ENCODE results near the gene PPP4C. TPM values are rescaled to one million over a fixed set of nuclear protein-coding genes. Genes with fewer than 3 reads are reported as not detected.
"Not testable (repeated sequence)": the region's sequence is repeated elsewhere in the genome, so short reads cannot be mapped to it uniquely, and the experiment has no call there.

PPP4C gene
- total RNA-seq, 1 experiment from 2014 or later, result 226 TPM

GRCh38 chr16:30122604-30123160 is 46.9 kb downstream of the PPP4C start:
- DNase-seq (ENCODE audit: low spot score), result no peak

GRCh38 chr16:30124985-30125379 is 49.2 kb downstream of the PPP4C start:
- no peak for DNase-seq (ENCODE audit: low spot score)

DNA sequence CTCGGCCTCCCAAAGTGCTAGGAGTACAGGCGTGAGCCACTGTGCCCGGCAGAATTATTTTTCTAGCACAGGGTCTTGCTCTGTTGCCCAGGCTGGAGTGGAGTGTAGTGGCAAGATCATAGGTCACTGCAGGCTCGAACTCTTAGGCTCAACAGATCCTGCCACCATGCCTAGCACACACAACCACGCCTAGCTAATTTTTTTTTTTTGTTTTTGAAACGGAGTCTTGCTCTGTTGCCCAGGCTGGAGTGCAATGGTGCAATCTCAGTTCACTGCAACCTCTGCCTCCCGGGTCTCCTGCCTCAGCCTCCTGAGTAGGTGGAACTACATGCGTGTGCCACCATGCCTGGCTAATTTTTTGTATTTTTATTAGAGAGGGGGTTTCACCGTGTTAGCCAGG is 49.9 kb downstream of the PPP4C start:
- DNase-seq (ENCODE audit: low spot score), result not testable (repeated sequence)

DNA sequence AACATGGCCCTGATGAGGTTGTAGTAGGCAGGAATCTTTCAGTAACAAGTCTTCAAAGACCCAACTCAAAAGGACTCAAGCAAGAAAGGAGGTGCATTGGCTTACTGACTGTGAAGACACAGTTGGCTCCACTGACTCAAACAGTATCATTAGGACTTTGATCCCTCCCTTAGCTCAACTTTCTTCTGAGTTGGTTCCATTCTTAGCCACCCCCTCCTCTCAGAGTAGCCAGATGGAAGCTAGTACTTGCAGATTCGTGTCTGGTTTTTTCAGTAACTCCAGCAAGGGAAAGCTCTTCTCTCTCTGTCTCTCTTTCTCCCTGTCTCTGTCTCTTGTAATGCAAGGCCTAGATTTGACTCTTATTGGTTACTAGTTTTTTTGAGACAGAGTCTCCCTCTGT is 52.2 kb downstream of the PPP4C start:
- DNase-seq (ENCODE audit: low spot score), result no peak

DNA sequence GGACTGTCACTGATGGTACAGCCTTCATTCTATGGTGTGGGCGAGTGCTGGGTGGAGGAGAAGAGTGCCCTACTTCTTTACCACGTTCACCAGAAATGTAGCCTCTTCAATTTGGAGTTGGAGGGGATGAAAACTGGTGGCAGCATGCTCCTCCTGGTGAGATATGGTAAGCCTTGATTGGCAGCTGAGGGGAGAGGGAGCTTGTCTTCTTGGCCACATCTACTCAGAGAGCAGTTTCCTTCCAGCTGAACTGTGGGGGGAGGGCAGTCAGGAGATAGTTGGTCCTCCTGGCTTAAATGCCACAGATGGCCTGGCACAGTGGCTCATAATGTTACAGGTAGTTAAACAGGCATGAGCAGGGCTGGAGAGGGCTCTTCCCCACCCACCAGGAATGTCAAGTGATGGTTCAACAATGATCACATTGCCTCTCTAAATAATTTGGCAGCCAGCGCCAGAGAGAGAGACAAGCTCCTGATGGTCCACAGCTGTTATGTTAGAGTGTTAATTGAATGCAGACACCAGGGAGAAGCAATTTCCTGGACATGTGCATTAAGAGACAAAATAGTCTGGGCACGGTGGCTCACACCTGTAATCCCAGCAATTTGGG is 56.2 kb downstream of the PPP4C start:
- DNase-seq (ENCODE audit: low spot score), result no peak

GRCh38 chr16:30132591-30132990 is 56.8 kb downstream of the PPP4C start:
- no peak for DNase-seq (ENCODE audit: low spot score)

Other genes with a start within 250 kb of the PPP4C start
- gene CDIPT, start 212.8 kb upstream of the PPP4C start, total RNA-seq (2014; rRNA removed; shearing (Covaris generic)), result 90.0 and 91.7 TPM in 2 replicates
- gene SEZ6L2, start 176.4 kb upstream of the PPP4C start, total RNA-seq (2014; rRNA removed; shearing (Covaris generic)), result 12.3 and 17.8 TPM in 2 replicates
- gene ASPHD1, start 175.5 kb upstream of the PPP4C start, total RNA-seq (2014; rRNA removed; shearing (Covaris generic)), result 19.5 and 24.0 TPM in 2 replicates
- 20.4 and 25.9 TPM in 2 replicates for gene KCTD13, start 149.8 kb upstream of the PPP4C start, total RNA-seq (2014; rRNA removed; shearing (Covaris generic))
- 103 and 110 TPM in 2 replicates for gene TMEM219, start 113.9 kb upstream of the PPP4C start, total RNA-seq (2014; rRNA removed; shearing (Covaris generic))
- 56.5 and 56.8 TPM in 2 replicates for gene TAOK2, start 102.1 kb upstream of the PPP4C start, total RNA-seq (2014; rRNA removed; shearing (Covaris generic))
- 21.1 and 23.2 TPM in 2 replicates for gene HIRIP3, start 80.4 kb upstream of the PPP4C start, total RNA-seq (2014; rRNA removed; shearing (Covaris generic))
- gene INO80E, start 79.8 kb upstream of the PPP4C start, total RNA-seq (2014; rRNA removed; shearing (Covaris generic)), result 72.2 and 79.2 TPM in 2 replicates
- gene DOC2A, start 65.0 kb upstream of the PPP4C start, total RNA-seq (2014; rRNA removed; shearing (Covaris generic)), result 0.89 TPM in 1 of 2 replicates, not detected in the other
- gene C16orf92, start 52.8 kb upstream of the PPP4C start, total RNA-seq (2014; rRNA removed; shearing (Covaris generic)), result not detected in 2 replicates
- gene TLCD3B, start 44.7 kb upstream of the PPP4C start, total RNA-seq (2014; rRNA removed; shearing (Covaris generic)), result 0.79 TPM in 1 of 2 replicates, not detected in the other
- 1,983 and 2,051 TPM in 2 replicates for gene ALDOA, start 10.2 kb upstream of the PPP4C start, total RNA-seq (2014; rRNA removed; shearing (Covaris generic))
- gene TBX6, start 15.9 kb downstream of the PPP4C start, total RNA-seq (2014; rRNA removed; shearing (Covaris generic)), result 2.5 and 3.5 TPM in 2 replicates
- 14.3 and 16.2 TPM in 2 replicates for gene YPEL3, start 20.2 kb downstream of the PPP4C start, total RNA-seq (2014; rRNA removed; shearing (Covaris generic))
- 1.2 and 1.5 TPM in 2 replicates for gene GDPD3, start 37.5 kb downstream of the PPP4C start, total RNA-seq (2014; rRNA removed; shearing (Covaris generic))
- 34.5 and 39.2 TPM in 2 replicates for gene MAPK3, start 47.2 kb downstream of the PPP4C start, total RNA-seq (2014; rRNA removed; shearing (Covaris generic))
- gene CORO1A, start 107.6 kb downstream of the PPP4C start, total RNA-seq (2014; rRNA removed; shearing (Covaris generic)), result 7.6 and 10.1 TPM in 2 replicates
- 143 and 216 TPM in 2 replicates for gene BOLA2B, start 117.7 kb downstream of the PPP4C start, total RNA-seq (2014; rRNA removed; shearing (Covaris generic))
- 81.6 and 97.9 TPM in 2 replicates for gene SLX1A, start 117.9 kb downstream of the PPP4C start, total RNA-seq (2014; rRNA removed; shearing (Covaris generic))
- 7.5 and 14.0 TPM in 2 replicates for gene SULT1A3, start 123.3 kb downstream of the PPP4C start, total RNA-seq (2014; rRNA removed; shearing (Covaris generic))
- gene NPIPB13, start 172.5 kb downstream of the PPP4C start, total RNA-seq (2014; rRNA removed; shearing (Covaris generic)), result 0.39 and 1.0 TPM in 2 replicates

All from HT-29 (cell line).